ENCODE results near the gene CCR8. TPM values are rescaled to one million over a fixed set of nuclear protein-coding genes. Genes with fewer than 3 reads are reported as not detected.

CCR8 gene
- total and polyA plus RNA-seq, 5 donors, result not detected

DNA sequence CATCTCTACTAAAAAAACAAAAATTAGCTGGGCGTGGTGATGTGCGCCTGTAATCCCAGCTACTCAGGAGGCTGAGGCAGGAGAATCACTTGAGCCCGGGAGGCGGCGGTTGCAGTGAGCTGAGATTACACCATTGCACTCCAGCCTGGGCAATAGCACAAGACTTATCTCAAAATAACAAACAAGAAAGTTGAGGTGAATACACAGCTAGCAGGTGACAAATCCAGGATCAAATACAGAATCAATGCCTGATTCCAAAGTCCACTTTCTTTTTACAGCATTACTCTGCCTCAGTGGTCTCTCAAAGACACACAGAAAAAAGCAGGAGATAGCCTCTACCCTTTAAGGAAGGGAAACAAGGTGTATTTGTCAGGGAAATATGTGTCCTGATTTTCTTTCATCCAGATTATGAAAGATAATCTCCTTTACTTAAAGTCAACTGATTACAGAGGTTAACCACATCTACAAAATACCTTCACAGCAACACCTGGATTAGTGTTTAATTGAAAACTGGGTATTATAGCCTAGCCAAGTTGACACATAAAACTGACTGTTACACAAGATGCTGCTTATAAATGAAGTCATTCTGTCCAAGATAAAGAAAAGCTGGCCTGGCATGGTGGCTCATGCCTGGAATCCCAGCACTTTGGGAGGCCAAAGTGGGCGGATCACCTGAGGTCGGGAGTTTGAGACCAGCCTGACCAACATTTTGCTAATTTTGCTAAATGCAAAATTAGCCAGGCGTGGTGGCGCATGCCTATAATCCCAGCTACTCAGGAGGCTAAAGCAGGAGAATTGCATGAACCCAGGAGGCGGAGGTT lies 49.7 kb downstream of the CCR8 start:
- intact Hi-C loops (cut with DNase I), result no loop called here
- no peak overlapping the region for H3K4me3 ChIP-seq (ENCODE audit: low read length)
- no peaks in the 10 kb centered on the region for H3K27me3 ChIP-seq (ENCODE audit: control insufficient read depth, insufficient read depth)
- DNase-seq (no peak), ATAC-seq (no peak)
- WGBS, result 93% methylated on average over 10 of the region's 10 CpGs
- no peaks in the 10 kb centered on the region for H3K9me3 ChIP-seq (ENCODE audit: control insufficient read depth, low read length)
- H3K4me1 ChIP-seq (ENCODE audit: control insufficient read depth, insufficient read depth, low read length), result no peaks in the 10 kb centered on the region
- no peak overlapping the region for H3K27ac ChIP-seq (ENCODE audit: low read length)

DNA sequence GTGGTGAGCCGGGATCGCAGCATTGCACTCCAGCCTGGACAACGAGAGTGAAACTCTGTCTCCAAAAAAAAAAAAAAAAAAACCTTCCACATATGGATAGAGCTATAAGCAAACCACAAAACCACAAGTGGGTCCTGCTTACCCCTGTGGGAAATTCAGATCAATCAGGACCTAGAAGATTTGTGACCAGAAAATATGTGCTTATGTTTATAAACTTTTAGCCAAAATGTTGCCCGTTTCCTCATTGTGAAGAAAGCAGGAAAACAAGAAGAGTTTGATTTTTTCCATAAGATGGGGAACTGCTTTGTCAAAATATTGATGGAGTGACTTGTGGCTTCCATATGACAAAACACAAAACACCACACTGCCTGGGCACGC lies 50.3 kb downstream of the CCR8 start:
- DNase-seq (no peak), ATAC-seq (no peak)
- Histone ChIP-seq H3K27ac (ENCODE audit: low read length) (no peak overlapping the region), H3K27me3 (ENCODE audit: control insufficient read depth, insufficient read depth) (no peaks in the 10 kb centered on the region), H3K9me3 (ENCODE audit: control insufficient read depth, low read length) (no peaks in the 10 kb centered on the region), H3K4me1 (ENCODE audit: control insufficient read depth, insufficient read depth, low read length) (no peaks in the 10 kb centered on the region), H3K4me3 (ENCODE audit: low read length) (no peak overlapping the region)
- intact Hi-C loops (cut with DNase I), result loop anchor here in 1 of 4 donors (5.0 kb wide), 1 partner anchor 192 kb away; no protein-coding TSS in a partner anchor
- 90% methylated on average over 5 of the region's 5 CpGs for WGBS

GRCh38 chr3:39381432-39381831 lies 51.9 kb downstream of the CCR8 start:
- no peak for DNase-seq
- no peaks in the 10 kb centered on the region for H3K27me3 ChIP-seq (ENCODE audit: control insufficient read depth, insufficient read depth)
- no peak overlapping the region for H3K27ac ChIP-seq (ENCODE audit: low read length)
- WGBS, result 94% methylated on average over 3 of the region's 3 CpGs
- H3K4me1 ChIP-seq (ENCODE audit: control insufficient read depth, insufficient read depth, low read length), result peaks cover 2% of the 10 kb centered on the region
- no peak for ATAC-seq
- H3K9me3 ChIP-seq (ENCODE audit: control insufficient read depth, low read length), result no peaks in the 10 kb centered on the region
- H3K4me3 ChIP-seq (ENCODE audit: low read length), result no peak overlapping the region
- intact Hi-C loops (cut with DNase I), result loop anchor here in 1 of 4 donors (5.0 kb wide), 1 partner anchor 194 kb away; no protein-coding TSS in a partner anchor

Other genes starting within 250 kb of the CCR8 start
- gene GORASP1, start 222.1 kb upstream of the CCR8 start, total RNA-seq, result 10 to 100 TPM; 43.7 to 53.4 (median 47.4) TPM
- gene GORASP1, start 222.1 kb upstream of the CCR8 start, polyA plus RNA-seq, result 26.3 TPM
- 1 to 10 TPM; 1.9 to 3.4 (median 2.5) TPM for gene TTC21A, start 222.0 kb upstream of the CCR8 start, total RNA-seq
- 2.0 TPM for gene TTC21A, start 222.0 kb upstream of the CCR8 start, polyA plus RNA-seq
- gene CSRNP1, start 176.1 kb upstream of the CCR8 start, total RNA-seq, result 10 to 100 TPM; 10.9 to 33.2 (median 15.7) TPM
- gene CSRNP1, start 176.1 kb upstream of the CCR8 start, polyA plus RNA-seq, result 30.5 TPM
- 100 to 1,000 TPM; 152 to 278 (median 176) TPM for gene XIRP1, start 137.1 kb upstream of the CCR8 start, total RNA-seq
- 453 TPM for gene XIRP1, start 137.1 kb upstream of the CCR8 start, polyA plus RNA-seq
- 1 to 10 TPM in 1 of 4 donors, under 1 TPM in 3; 0.19 to 1.0 (median 0.85) TPM for gene CX3CR1, start 49.7 kb upstream of the CCR8 start, total RNA-seq
- 0.20 TPM for gene CX3CR1, start 49.7 kb upstream of the CCR8 start, polyA plus RNA-seq
- 10 to 100 TPM; 11.1 to 19.9 (median 13.0) TPM for gene SLC25A38, start 53.7 kb downstream of the CCR8 start, total RNA-seq
- 13.0 TPM for gene SLC25A38, start 53.7 kb downstream of the CCR8 start, polyA plus RNA-seq
- 100 to 1,000 TPM; 446 to 642 (median 525) TPM for gene RPSA, start 77.0 kb downstream of the CCR8 start, total RNA-seq
- gene RPSA, start 77.0 kb downstream of the CCR8 start, polyA plus RNA-seq, result 619 TPM
- under 1 TPM in 3 of 4 donors, not detected in 1; 0.06 to 0.32 (median 0.25) TPM for gene MOBP, start 138.0 kb downstream of the CCR8 start, total RNA-seq
- gene MOBP, start 138.0 kb downstream of the CCR8 start, polyA plus RNA-seq, result 0.05 TPM